NT2/D1 (cell line): ENCODE data around the gene XG.

Source experiments
- SUZ12 ChIP-seq: IDR thresholded peaks from 2 replicates; pipeline ENCODE4 v1.6.1; 2011; ENCODE audit not compliant: insufficient read length, insufficient read depth; ENCODE audit errors: extremely low read depth
- YY1 ChIP-seq: IDR thresholded peaks from 2 replicates; pipeline ENCODE4 v1.6.1; 2011; ENCODE audit not compliant: insufficient read length, insufficient read depth

DNA sequence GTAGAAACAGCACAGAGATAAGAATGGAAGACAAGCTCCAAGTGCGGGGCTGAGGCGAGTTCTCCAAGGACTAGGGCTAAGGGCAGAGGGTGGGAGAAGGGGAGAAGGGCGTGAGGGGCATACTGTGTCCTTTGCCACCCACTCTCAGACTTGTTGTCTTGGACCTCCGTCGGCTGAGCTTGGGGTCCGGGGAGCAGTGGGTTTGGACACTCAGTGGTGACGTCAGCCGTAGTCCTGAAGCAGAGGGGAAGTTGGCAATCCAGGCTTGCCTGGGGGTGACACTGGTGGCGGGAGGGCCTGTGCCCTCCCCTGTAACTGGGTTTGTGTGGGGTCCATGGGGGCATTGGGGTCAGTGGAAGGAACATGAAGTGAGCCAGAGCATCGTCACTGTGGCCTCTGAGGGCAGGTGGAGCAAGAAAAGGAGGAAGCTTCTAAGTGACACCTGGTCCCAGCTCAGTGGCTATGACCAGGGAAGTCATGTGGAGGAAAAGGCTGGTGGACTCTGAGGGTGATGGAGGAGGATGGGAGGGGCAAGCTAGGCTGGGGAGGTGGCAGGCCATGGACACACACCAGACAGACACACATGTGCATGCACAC, 43.1 kb upstream of the XG start:
- no peak for TF ChIP-seq YY1
- TF ChIP-seq SUZ12: no peak
